A172 (cell line): ENCODE data around the gene MS4A3. TPM values are rescaled to one million over a fixed set of nuclear protein-coding genes. Genes with fewer than 3 reads are reported as not detected.
"Not testable (repeated sequence)": the region's sequence is repeated elsewhere in the genome, so short reads cannot be mapped to it uniquely, and the experiment has no call there.

Experiments used
- DNase-seq: peaks from one replicate; pipeline ENCODE4 v3.0.0-alpha.2; 2015; ENCODE audit warnings: low spot score
- total RNA-seq: library from RNA; depleted of rRNA; stranded (reverse); fragments of >200 nt; shearing (Covaris generic); gene quantifications from 2 replicates; pipeline ENCODE4 v1.2.3, GENCODE V29; 2014; rRNA removed

The MS4A3 gene
- total RNA-seq, 1 experiment from 2014 or later = not detected

GRCh38 chr11:60095477-60096120, 39.1 kb downstream of the MS4A3 start:
- no peak for DNase-seq

GRCh38 chr11:60097189-60097588, 40.7 kb downstream of the MS4A3 start:
- no peak for DNase-seq

GRCh38 chr11:60098508-60098907, 42.0 kb downstream of the MS4A3 start:
- no peak for DNase-seq

- DNase-seq = no peak
These were observed 44.1 kb downstream of the MS4A3 start for GRCh38 chr11:60100516-60100915.

GRCh38 chr11:60101368-60101767, 44.9 kb downstream of the MS4A3 start:
- not testable (repeated sequence) for DNase-seq

- not testable (repeated sequence) for DNase-seq
These were observed 48.1 kb downstream of the MS4A3 start for GRCh38 chr11:60104471-60105115.

GRCh38 chr11:60108631-60109030, 52.2 kb downstream of the MS4A3 start:
- DNase-seq = not testable (repeated sequence)

- DNase-seq = no peak
These were observed 55.3 kb downstream of the MS4A3 start for GRCh38 chr11:60111793-60112192.

- no peak for DNase-seq
These were observed 60.7 kb downstream of the MS4A3 start for GRCh38 chr11:60116996-60117790.

GRCh38 chr11:60118338-60118737, 61.9 kb downstream of the MS4A3 start:
- no peak for DNase-seq

GRCh38 chr11:60119710-60120109, 63.2 kb downstream of the MS4A3 start:
- no peak for DNase-seq

Other genes starting within 250 kb of the MS4A3 start
- 58.4 and 66.5 TPM in 2 replicates for gene MRPL16, start 245.9 kb upstream of the MS4A3 start, total RNA-seq
- gene CBLIF, start 211.2 kb upstream of the MS4A3 start, total RNA-seq = not detected in 2 replicates
- gene TCN1, start 190.2 kb upstream of the MS4A3 start, total RNA-seq = 0.12 TPM in 1 of 2 replicates, not detected in the other
- not detected in 2 replicates for gene OOSP3, start 177.9 kb upstream of the MS4A3 start, total RNA-seq
- gene OOSP1, start 118.2 kb upstream of the MS4A3 start, total RNA-seq = not detected in 2 replicates
- gene OOSP4A, start 92.6 kb upstream of the MS4A3 start, total RNA-seq = not detected in 2 replicates
- not detected in 2 replicates for gene OOSP4B, start 39.5 kb upstream of the MS4A3 start, total RNA-seq
- gene OOSP2, start 16.3 kb upstream of the MS4A3 start, total RNA-seq = not detected in 2 replicates
- not detected in 2 replicates for gene MS4A2, start 32.0 kb downstream of the MS4A3 start, total RNA-seq
- not detected in 2 replicates for gene MS4A6A, start 126.4 kb downstream of the MS4A3 start, total RNA-seq
- gene MS4A4E, start 186.5 kb downstream of the MS4A3 start, total RNA-seq = not detected in 2 replicates
- gene MS4A4A, start 224.0 kb downstream of the MS4A3 start, total RNA-seq = not detected in 2 replicates